ENCODE data around the gene FBXL19.

The FBXL19 gene

DNA sequence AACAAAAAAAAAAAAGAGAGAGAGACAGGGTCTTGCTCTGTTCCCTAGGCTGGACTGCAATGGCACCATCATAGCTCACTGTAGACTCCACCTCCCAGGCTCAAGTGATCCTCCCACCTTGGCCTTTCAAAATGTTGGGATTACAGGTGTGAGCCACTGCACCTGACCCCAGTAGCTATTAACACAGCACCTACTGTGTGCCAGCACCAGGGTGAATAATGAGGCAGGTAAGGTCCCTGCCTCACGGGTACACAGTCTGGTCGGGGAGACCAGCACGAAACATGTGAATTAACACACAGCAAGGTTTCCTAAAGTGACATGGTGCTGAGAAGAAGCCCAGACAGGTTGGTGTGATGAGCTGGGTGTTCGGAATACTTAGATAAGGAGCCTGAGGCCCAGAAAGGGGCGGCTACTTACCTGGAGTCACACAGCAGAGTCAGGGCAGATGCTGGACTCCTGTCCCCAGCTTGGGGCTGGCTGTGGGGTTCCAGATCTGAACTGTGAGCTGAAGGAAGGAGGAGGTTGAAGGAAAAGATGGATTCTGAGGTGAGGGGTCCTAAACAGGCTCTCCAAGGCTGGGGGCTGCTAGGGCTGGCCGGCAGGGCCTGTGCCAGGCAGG lies 10.5 kb upstream of the FBXL19 start:
- no peak for TF ChIP-seq CTCF (IDR thresholded peaks at IDR 0.05)
- H3K27ac ChIP-seq: no peak overlapping the region
- peaks cover 0 to 17% of the 10 kb centered on the region in 2 experiments for H3K4me1 ChIP-seq (ENCODE audit: control insufficient read depth in 1 of 2, insufficient read depth in 1 of 2, low read depth in 1 of 2, low read length in 1 of 2)
- H3K27me3 ChIP-seq: no peaks in the 10 kb centered on the region
- no peaks in the 10 kb centered on the region for H3K9me3 ChIP-seq
- H3K4me3 ChIP-seq (ENCODE audit: low read depth in 1 of 2, low read length in 1 of 2): no peak overlapping the region
- H3K36me3 ChIP-seq: no peaks in the 10 kb centered on the region

- TF ChIP-seq CTCF (IDR thresholded peaks at IDR 0.05): no peak
- H3K36me3 ChIP-seq: no peaks in the 10 kb centered on the region
- no peaks in the 10 kb centered on the region for H3K9me3 ChIP-seq
- peaks cover 4 to 17% of the 10 kb centered on the region in 2 experiments for H3K4me1 ChIP-seq (ENCODE audit: control insufficient read depth in 1 of 2, insufficient read depth in 1 of 2, low read depth in 1 of 2, low read length in 1 of 2)
- no peak overlapping the region for H3K27ac ChIP-seq
- no peak overlapping the region for H3K4me3 ChIP-seq (ENCODE audit: low read depth in 1 of 2, low read length in 1 of 2)
- no peaks in the 10 kb centered on the region for H3K27me3 ChIP-seq
Measured at GRCh38 chr16:30914830-30915229, 8.5 kb upstream of the FBXL19 start.

- Histone ChIP-seq H3K27ac (peak overlapping the region; percentile 73), H3K9me3 (no peaks in the 10 kb centered on the region), H3K27me3 (no peaks in the 10 kb centered on the region), H3K36me3 (no peaks in the 10 kb centered on the region), H3K4me3 (ENCODE audit: low read depth in 1 of 2, low read length in 1 of 2) (no peak overlapping the region), H3K4me1 (ENCODE audit: control insufficient read depth in 1 of 2, insufficient read depth in 1 of 2, low read depth in 1 of 2, low read length in 1 of 2) (peaks cover 17 to 29% of the 10 kb centered on the region in 2 experiments)
- no peak for TF ChIP-seq CTCF (IDR thresholded peaks at IDR 0.05)
Measured at GRCh38 chr16:30918614-30919013, 4.8 kb upstream of the FBXL19 start.

GRCh38 chr16:30920891-30921290 lies 2.5 kb upstream of the FBXL19 start:
- Histone ChIP-seq H3K27me3 (no peaks in the 10 kb centered on the region), H3K27ac (no peak overlapping the region), H3K9me3 (no peaks in the 10 kb centered on the region), H3K4me3 (ENCODE audit: low read depth in 1 of 2, low read length in 1 of 2) (no peak overlapping the region), H3K36me3 (no peaks in the 10 kb centered on the region), H3K4me1 (ENCODE audit: control insufficient read depth in 1 of 2, insufficient read depth in 1 of 2, low read depth in 1 of 2, low read length in 1 of 2) (peaks cover 21 to 22% of the 10 kb centered on the region in 2 experiments)
- TF ChIP-seq CTCF (IDR thresholded peaks at IDR 0.05): no peak

DNA sequence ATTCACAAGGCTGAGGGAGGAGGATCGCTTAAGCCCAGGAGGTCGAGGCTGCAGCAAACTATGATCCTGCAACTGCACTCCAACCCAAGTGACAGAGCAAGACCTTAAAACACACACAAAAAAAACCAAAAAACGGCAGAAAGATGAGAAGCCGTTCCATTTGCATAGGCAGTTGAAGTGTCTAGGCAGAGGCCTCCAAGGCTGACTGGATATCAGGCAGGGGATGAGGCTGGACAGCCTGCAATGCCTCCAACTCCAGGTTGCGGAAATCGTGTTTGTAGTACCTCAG lies 2.0 kb upstream of the FBXL19 start:
- no peaks in the 10 kb centered on the region for H3K9me3 ChIP-seq
- peaks cover 21 to 22% of the 10 kb centered on the region in 2 experiments for H3K4me1 ChIP-seq (ENCODE audit: control insufficient read depth in 1 of 2, insufficient read depth in 1 of 2, low read depth in 1 of 2, low read length in 1 of 2)
- TF ChIP-seq CTCF (IDR thresholded peaks at IDR 0.05): no peak
- H3K27me3 ChIP-seq: no peaks in the 10 kb centered on the region
- peak overlapping the region; percentile 94 for H3K27ac ChIP-seq
- peak overlapping the region; percentile 93 to 95 for H3K4me3 ChIP-seq (ENCODE audit: low read depth in 1 of 2, low read length in 1 of 2)
- no peaks in the 10 kb centered on the region for H3K36me3 ChIP-seq

Data from neutrophil (primary cell).